Measurements from ENCODE around the gene SPDL1.
"Not testable (repeated sequence)": the region's sequence is repeated elsewhere in the genome, so short reads cannot be mapped to it uniquely, and the experiment has no call there.

Gene SPDL1

DNA sequence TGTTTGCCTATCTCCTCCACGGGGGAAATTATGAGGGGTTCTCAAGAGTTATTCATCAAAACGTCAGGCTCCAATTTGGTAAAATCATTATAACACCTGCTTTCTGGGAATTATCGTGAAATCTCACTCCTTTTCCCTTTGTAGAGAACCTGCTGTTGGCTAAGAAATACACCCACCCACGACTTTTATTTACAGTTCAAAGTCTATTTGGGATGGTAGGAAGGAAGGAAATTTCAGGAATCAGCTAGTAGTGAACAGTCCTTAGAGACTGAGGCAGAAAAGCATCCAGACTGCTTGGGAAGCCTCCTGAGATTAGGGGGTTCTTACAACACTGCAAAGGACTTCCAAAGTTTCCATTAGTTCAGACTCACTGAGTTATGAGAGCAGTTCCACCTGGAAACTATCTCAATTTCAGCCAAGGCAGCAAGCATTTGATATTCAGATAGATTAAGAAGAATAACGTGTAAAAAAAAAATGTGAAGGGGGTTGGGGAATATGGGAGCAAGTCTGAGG lies 9.4 kb upstream of the SPDL1 start:
- no peak for DNase-seq (ENCODE audit: low read depth in 2 of 2)

DNA sequence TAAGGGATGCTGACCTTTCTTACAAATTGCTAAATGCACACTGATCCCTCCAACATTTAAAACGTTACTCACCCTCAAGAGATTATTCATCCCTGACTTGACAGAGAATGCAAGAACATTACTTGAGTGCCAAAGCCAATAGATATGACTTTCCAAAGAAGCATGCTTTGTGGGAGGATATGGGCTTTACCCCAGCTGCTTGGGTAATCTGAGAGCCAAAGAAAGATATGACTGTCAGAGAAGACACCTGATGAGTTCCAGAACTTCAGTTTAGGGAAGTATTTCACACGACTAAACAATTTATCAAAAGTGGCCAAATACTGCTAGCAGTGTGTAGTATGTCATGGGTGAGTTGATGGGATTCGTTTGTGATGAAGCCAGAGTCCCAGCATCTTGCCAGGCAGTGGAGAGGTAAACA lies 7.4 kb upstream of the SPDL1 start:
- no peak for DNase-seq (ENCODE audit: low read depth in 2 of 2)

DNA sequence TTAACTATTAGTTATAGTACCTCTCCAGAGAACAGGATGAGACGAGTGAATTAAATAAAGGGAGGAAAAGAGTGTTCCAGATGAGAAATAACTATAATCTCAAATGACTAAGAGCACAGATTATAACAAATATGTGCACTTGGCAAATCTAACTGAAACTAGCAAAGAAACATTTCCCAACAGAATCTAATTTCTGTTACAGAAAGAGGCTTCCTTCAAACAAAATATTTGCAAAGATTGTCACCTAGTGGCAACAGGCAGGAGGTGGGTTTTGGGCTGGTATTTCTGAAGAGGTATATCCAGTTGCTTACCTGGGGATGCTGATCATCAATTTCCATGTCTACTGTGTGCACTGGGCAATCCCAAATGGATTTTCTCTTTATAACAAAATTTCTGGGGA lies 5.6 kb upstream of the SPDL1 start:
- no peak for DNase-seq (ENCODE audit: low read depth in 2 of 2)

DNA sequence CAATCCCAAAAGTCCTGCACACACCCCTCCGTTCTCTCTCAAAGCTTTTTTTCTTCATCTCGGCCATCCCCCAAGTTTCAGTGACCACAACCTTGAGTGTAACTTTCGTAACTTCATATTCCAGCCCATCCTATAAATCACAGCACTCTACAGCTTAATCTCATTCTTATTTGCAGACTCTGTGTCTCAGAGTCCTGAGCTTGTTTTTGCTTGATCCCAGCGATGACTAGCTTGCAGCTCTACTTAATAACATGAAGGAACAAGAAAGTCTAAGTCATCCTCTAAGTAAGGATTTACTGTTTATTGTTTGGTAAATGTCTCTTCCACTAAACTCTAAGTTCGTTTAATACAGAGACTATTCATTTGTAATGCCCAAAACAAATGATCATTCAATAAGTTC lies 2.6 kb upstream of the SPDL1 start:
- no peak for DNase-seq (ENCODE audit: low read depth in 2 of 2)

- DNase-seq (ENCODE audit: low read depth in 2 of 2): peak; percentile 25 to 29
Measured at GRCh38 chr5:169581580-169582227, 1.9 kb upstream of the SPDL1 start.

- DNase-seq (ENCODE audit: low read depth in 2 of 2): no peak
Measured at GRCh38 chr5:169583101-169583423, 511 bp upstream of the SPDL1 start.

DNA sequence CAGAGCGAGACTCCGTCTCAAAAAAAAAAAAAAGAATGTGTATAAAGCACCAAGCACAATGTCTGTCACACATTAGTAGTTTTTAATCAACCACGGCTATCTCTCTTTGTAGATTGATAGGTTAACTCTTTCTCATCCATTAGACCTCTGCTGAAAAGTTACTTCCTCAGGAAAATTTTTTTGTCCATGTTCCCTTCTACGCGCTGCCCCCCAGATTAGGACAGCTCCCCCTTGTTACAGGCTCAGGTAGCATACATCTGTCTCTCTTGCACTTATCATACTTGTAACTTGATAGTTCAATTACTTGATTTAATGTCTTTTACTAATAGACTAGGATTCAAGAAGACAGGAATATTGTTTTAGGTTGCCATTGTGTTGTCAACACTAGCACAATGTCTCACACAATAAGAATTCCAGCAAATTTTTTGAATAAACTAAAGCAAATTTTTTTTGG lies 1.5 kb downstream of the SPDL1 start:
- DNase-seq (ENCODE audit: low read depth in 2 of 2): no peak

- no peak for DNase-seq (ENCODE audit: low read depth in 2 of 2)
Measured at GRCh38 chr5:169590602-169591001, 7.0 kb downstream of the SPDL1 start.

DNA sequence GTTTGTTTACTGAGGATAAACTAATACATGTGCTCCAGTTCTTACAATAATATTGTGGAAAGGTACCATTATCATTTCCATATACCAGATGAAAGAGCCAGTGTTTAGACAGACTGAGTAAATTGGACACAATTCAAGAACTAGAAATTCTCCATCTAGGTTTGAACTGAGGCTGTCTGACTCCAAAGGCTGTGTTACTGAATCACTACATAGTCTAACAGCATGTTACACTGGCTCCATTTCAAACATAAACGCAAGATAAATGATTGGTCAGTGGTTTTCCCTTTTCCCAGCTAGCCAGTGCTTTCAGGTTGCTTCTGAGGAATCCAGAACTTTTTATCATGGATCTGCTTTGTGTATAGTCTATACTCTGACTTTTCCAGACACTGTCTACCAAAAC lies 8.1 kb downstream of the SPDL1 start:
- DNase-seq (ENCODE audit: low read depth in 2 of 2): no peak

GRCh38 chr5:169592937-169593650 lies 9.5 kb downstream of the SPDL1 start:
- DNase-seq (ENCODE audit: low read depth in 2 of 2): no peak

- no peak for DNase-seq (ENCODE audit: low read depth in 2 of 2)
Measured at GRCh38 chr5:169595172-169595820, 11.7 kb downstream of the SPDL1 start.

DNA sequence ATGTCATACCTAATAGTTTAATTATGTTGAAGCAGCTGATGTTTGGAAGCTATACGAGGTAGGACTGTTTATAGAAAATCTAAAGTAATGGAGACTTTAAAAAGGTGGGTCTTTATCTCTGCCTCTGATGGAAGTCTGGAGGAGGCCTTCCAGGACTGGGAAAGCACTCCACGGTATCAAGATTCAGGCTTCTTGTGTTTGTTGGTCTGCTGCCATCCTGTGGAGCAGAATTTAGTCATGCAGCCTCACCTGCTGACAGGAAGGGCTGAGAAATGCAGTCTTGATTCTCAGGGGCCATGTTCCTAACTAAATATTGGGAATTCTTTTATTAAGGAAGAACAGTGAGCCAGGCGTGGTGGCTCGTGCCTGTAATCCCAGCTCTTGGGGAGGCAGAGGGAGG lies 15.9 kb downstream of the SPDL1 start:
- no peak for DNase-seq (ENCODE audit: low read depth in 2 of 2)

DNA sequence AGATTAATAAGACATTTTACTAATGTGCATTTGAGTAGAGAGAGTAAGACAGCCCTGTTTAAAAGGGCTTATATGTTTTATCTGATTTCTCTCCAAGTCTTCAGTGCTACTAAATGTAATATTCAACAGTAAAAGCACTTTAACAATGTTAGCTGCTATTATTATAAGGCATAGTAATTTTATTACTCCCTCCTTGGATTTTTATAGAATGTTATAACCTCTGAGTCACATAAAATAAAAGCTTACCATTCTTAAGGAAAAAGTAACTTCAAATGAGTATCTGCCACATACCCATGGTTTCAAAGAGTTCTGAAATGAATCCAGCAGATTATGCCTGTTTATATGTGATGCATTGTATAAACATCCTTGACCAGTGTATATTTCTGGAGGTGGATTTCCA lies 19.0 kb downstream of the SPDL1 start:
- no peak for DNase-seq (ENCODE audit: low read depth in 2 of 2)

DNA sequence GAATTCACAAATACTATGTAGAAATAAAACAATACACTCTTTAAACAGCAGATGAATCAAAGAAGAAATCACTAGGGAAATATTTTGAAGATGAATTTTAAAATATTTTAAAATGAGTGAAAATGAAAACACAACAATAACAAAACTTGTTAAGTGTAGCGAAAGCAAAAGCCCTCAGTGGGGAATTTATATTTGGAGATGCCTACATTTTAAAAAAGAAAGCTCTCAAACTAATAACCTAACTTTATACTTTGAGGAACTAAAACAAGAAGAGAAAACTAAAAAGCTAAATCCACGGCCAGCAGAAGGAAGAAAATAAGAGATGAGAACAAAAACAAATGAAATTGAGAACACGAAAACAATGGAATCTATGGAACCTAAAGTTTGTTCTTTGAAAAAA lies 22.7 kb downstream of the SPDL1 start:
- DNase-seq (ENCODE audit: low read depth in 2 of 2): no peak

- no peak for DNase-seq (ENCODE audit: low read depth in 2 of 2)
Measured at GRCh38 chr5:169607882-169608281, 24.3 kb downstream of the SPDL1 start.

DNA sequence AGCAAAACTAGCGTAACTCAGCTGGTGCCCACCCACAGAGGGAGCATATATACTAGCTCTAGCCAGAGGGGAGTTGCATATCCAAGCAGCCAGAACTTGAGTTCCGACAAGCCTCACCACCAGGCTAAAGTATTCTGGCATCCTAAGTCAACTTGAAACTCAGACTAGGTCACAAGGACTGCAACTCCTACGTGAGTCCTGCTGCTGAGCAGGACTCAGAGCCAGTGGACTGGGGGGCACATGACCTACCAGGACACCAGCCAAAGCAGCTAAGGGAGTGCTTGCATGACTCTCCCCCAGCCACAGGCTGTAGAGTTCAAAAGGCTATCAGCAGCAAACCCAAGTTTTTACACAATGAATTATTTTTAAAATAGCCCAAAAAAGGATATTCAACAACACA lies 26.1 kb downstream of the SPDL1 start:
- DNase-seq (ENCODE audit: low read depth in 2 of 2): no peak

- no peak for DNase-seq (ENCODE audit: low read depth in 2 of 2)
Measured at GRCh38 chr5:169610606-169611005, 27.0 kb downstream of the SPDL1 start.

- DNase-seq (ENCODE audit: low read depth in 2 of 2): no peak
Measured at GRCh38 chr5:169615561-169615960, 32.0 kb downstream of the SPDL1 start.

- DNase-seq (ENCODE audit: low read depth in 2 of 2): not testable (repeated sequence)
Measured at GRCh38 chr5:169624307-169624706, 40.7 kb downstream of the SPDL1 start.

DNA sequence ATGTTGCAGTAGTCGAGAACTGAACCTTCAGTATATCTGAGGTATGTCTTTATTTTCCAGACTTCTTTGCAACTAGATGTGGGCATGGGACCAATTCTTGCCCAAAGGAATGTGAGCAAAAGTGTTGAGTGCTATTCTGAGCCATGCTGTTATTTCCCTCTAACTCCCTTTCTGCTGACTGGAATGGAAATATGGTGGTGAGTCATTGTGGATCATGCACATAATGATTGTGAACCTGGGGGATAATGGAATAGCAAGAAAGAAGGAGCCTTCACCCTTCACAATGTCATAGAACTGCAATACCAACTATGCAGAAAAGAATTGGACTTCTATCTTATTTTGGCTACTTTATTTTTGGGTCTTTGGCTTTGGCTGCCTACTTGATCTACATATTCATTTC lies 43.2 kb downstream of the SPDL1 start:
- no peak for DNase-seq (ENCODE audit: low read depth in 2 of 2)

DNA sequence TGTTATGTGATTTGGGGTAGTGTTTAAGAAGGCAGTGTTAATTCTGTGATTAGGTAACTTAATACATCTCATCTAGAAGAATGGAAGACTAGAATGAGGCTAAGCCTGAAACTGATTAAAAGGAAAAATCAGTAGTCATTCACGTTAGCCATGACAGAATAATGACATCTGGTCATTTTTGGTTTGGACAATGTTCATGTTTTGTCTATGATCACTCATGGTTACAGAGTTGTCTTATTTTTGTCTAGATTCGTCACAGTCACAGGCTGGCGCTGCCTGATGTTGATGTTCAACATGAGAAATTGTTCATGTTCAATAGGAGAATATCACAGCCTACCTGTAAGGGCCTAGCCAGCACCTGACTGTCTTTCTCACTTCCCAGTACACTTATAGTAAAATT lies 44.0 kb downstream of the SPDL1 start:
- no peak for DNase-seq (ENCODE audit: low read depth in 2 of 2)

- DNase-seq (ENCODE audit: low read depth in 2 of 2): no peak
Measured at GRCh38 chr5:169628892-169629291, 45.3 kb downstream of the SPDL1 start.

All from stimulated activated CD8-positive, alpha-beta memory T cell treated with anti-CD3 and anti-CD28 coated beads, Interleukin-2, amount 100 ng/mL, for 1 hour (primary cell).